Islet precursor cell (in vitro differentiated cells): ENCODE measurements around the gene ATP13A4.

ENCODE experiments used
- DNase-seq: peaks from one replicate; pipeline ENCODE4 v3.0.0-alpha.2; 2018

Gene ATP13A4

GRCh38 chr3:193496658-193497057 is 58.0 kb downstream of the ATP13A4 start:
- no peak for DNase-seq

GRCh38 chr3:193491026-193491425 is 63.7 kb downstream of the ATP13A4 start:
- DNase-seq = no peak

GRCh38 chr3:193490580-193490979 is 64.1 kb downstream of the ATP13A4 start:
- no peak for DNase-seq

- DNase-seq = no peak
These were observed 64.7 kb downstream of the ATP13A4 start for GRCh38 chr3:193489949-193490348.

GRCh38 chr3:193488741-193489140 is 66.0 kb downstream of the ATP13A4 start:
- DNase-seq = no peak

GRCh38 chr3:193483988-193484539 is 70.6 kb downstream of the ATP13A4 start:
- no peak for DNase-seq

- DNase-seq = no peak
These were observed 73.3 kb downstream of the ATP13A4 start for GRCh38 chr3:193481436-193481835.

GRCh38 chr3:193474446-193474845 is 80.2 kb downstream of the ATP13A4 start:
- DNase-seq = no peak

- DNase-seq = no peak
These were observed 84.0 kb downstream of the ATP13A4 start for GRCh38 chr3:193470710-193471109.

- no peak for DNase-seq
These were observed 88.6 kb downstream of the ATP13A4 start for GRCh38 chr3:193465992-193466608.

GRCh38 chr3:193464889-193465288 is 89.8 kb downstream of the ATP13A4 start:
- no peak for DNase-seq

- no peak for DNase-seq
These were observed 97.2 kb downstream of the ATP13A4 start for GRCh38 chr3:193457526-193457925.

- no peak for DNase-seq
These were observed 102.4 kb downstream of the ATP13A4 start for GRCh38 chr3:193452338-193452737.

- no peak for DNase-seq
These were observed 102.8 kb downstream of the ATP13A4 start for GRCh38 chr3:193451902-193452301.

- DNase-seq = no peak
These were observed 107.6 kb downstream of the ATP13A4 start for GRCh38 chr3:193446965-193447602.

GRCh38 chr3:193439423-193439822 is 115.3 kb downstream of the ATP13A4 start:
- DNase-seq = no peak

GRCh38 chr3:193418576-193419373 is 135.9 kb downstream of the ATP13A4 start:
- DNase-seq = no peak

GRCh38 chr3:193416629-193417028 is 138.1 kb downstream of the ATP13A4 start:
- no peak for DNase-seq

- DNase-seq = no peak
These were observed 147.0 kb downstream of the ATP13A4 start for GRCh38 chr3:193407688-193408087.

GRCh38 chr3:193407112-193407511 is 147.6 kb downstream of the ATP13A4 start:
- no peak for DNase-seq

GRCh38 chr3:193403307-193403706 is 151.4 kb downstream of the ATP13A4 start:
- DNase-seq = no peak

- DNase-seq = no peak
These were observed 154.4 kb downstream of the ATP13A4 start for GRCh38 chr3:193400304-193400703.

- DNase-seq = no peak
These were observed 158.0 kb downstream of the ATP13A4 start for GRCh38 chr3:193396451-193397244.
